Activated T-helper 17 cell treated with anti-CD3 and anti-CD28 coated beads, Interleukin-2, amount 50 U/mL, for 72 hours (primary cell): ENCODE measurements around the gene MMP24. TPM values are rescaled to one million over a fixed set of nuclear protein-coding genes. Genes with fewer than 3 reads are reported as not detected.
"Not testable (repeated sequence)": the region's sequence is repeated elsewhere in the genome, so short reads cannot be mapped to it uniquely, and the experiment has no call there.

Experiments
- ATAC-seq: fragments of 150-1000 bp; cut with Tn5 transposase; replicated peaks from 2 replicates; pipeline ENCODE4 v1.10.0; 2021; ENCODE audit warnings: mild to moderate bottlenecking, moderate library complexity
- H3K27ac Mint-ChIP-seq: one replicate; pipeline ENCODE4 v1.8.0; 2022; ENCODE audit warnings: mixed read lengths
- H3K27me3 Mint-ChIP-seq: one replicate; pipeline ENCODE4 v1.8.0; 2022; ENCODE audit warnings: mixed read lengths
- H3K36me3 Mint-ChIP-seq: one replicate; pipeline ENCODE4 v1.8.0; 2022; ENCODE audit warnings: low read depth, mild to moderate bottlenecking, mixed read lengths
- H3K4me1 Mint-ChIP-seq: one replicate; pipeline ENCODE4 v1.8.0; 2022; ENCODE audit warnings: mixed read lengths
- H3K4me3 Mint-ChIP-seq: one replicate; pipeline ENCODE4 v1.8.0; 2022; ENCODE audit warnings: mild to moderate bottlenecking, mixed read lengths
- H3K9me3 Mint-ChIP-seq: one replicate; pipeline ENCODE4 v1.8.0; 2022; ENCODE audit warnings: mixed read lengths
- total RNA-seq, 2 donors: library from RNA; stranded (reverse); gene quantifications; one replicate each; pipeline ENCODE4 v1.2.3, GENCODE V29; 2022

Gene MMP24
- total RNA-seq, 2 donors from 2014 or later = 0.04 TPM; not detected in 1

- Mint-ChIP-seq H3K36me3 (peaks cover 37% of the 10 kb centered on the region), H3K4me3 (no peak overlapping the region), H3K9me3 (no peaks in the 10 kb centered on the region), H3K27ac (no peak overlapping the region), H3K4me1 (no peaks in the 10 kb centered on the region), H3K27me3 (no peaks in the 10 kb centered on the region)
- ATAC-seq = no peak
These were observed 12.2 kb downstream of the MMP24 start for GRCh38 chr20:35238735-35239134.

DNA sequence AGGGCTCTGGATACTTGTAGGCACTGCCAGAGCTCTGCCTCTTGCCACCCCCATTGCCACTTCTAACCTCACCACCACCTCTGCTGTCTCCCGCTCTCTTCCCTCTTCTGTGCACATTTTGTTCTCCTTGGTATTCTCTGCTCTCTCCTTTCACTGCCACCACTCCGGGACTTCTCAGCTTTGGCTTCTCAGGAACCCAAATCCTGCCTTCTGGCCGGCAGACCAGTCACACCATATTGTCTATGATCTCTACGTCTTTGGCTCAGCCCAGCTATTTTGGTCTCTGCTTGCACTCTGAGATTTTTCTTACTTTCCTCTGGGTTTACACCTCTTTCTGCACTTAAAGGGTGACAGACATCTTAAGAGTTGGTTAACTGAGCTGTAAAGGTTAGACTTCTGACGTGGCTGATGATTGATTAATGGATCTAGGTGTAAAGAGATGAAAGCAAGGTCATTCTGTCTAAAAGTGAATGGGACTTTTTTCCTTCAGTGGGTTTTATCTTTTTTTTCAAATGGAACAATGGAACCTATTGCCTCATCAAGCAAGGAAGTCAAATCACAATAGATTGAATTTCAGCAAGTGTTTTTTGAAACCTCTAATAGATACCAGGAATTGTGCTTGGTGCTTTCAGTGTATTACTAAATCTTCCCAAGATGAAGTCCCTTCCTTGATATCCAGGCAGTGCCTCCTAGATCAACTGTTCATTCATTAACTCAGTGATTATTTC, 13.8 kb downstream of the MMP24 start:
- Mint-ChIP-seq H3K27me3 (no peaks in the 10 kb centered on the region), H3K4me3 (no peak overlapping the region), H3K4me1 (no peaks in the 10 kb centered on the region), H3K36me3 (peaks cover 22% of the 10 kb centered on the region), H3K27ac (no peak overlapping the region), H3K9me3 (no peaks in the 10 kb centered on the region)
- no peak for ATAC-seq

DNA sequence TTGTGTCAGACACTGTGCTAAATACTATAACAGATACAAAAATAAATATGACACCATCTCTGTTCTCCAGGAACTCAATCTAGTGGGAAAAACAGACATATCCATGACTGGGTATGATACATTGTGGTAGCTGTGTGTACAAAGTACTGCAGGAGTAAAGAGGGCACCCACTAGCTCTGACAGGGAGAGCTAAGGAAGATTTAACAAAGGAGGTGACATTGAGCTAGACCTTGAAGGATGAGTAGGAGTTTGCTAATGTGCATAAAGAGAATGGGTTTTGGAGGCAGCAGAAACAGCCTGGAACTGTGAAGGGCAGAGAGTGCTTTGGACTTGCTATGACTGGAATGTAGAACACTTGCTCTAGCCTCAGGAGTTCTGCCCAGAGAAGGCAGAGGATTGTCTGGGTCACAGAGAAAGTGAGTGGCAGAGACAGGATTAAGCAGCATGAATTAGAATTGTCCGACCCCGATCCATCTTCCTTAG, 14.4 kb downstream of the MMP24 start:
- Mint-ChIP-seq H3K4me1 (no peaks in the 10 kb centered on the region), H3K27ac (no peak overlapping the region), H3K36me3 (peaks cover 16% of the 10 kb centered on the region), H3K27me3 (no peaks in the 10 kb centered on the region), H3K9me3 (no peaks in the 10 kb centered on the region), H3K4me3 (no peak overlapping the region)
- ATAC-seq = no peak

- Mint-ChIP-seq H3K4me3 (no peak overlapping the region), H3K27ac (no peak overlapping the region), H3K36me3 (no peaks in the 10 kb centered on the region), H3K4me1 (peaks cover 4% of the 10 kb centered on the region), H3K9me3 (no peaks in the 10 kb centered on the region), H3K27me3 (no peaks in the 10 kb centered on the region)
- ATAC-seq = no peak
These were observed 16.8 kb downstream of the MMP24 start for GRCh38 chr20:35243317-35243716.

DNA sequence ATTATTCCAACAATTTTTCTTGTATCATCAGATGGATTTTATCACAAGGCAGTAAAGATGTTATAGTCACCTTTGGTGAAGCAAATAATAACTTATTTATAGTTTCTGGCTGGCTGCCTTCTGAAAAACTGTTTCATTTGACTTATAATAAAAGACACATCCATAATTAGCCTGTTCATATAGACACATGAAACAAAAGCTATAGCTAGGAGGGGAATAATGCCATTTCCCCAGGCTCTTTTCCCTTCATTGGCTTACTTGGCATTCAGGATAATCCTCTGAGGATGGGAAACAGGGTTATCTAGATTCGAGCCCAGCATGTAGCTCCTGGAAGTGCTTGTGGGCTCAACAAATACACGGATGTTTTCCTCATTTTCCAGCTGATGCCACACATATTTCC, 17.5 kb downstream of the MMP24 start:
- Mint-ChIP-seq H3K27ac (no peak overlapping the region), H3K4me1 (peaks cover 4% of the 10 kb centered on the region), H3K36me3 (no peaks in the 10 kb centered on the region), H3K27me3 (no peaks in the 10 kb centered on the region), H3K9me3 (no peaks in the 10 kb centered on the region), H3K4me3 (no peak overlapping the region)
- ATAC-seq = no peak

- peaks cover 8% of the 10 kb centered on the region for H3K4me1 Mint-ChIP-seq
- H3K9me3 Mint-ChIP-seq = no peaks in the 10 kb centered on the region
- no peak overlapping the region for H3K27ac Mint-ChIP-seq
- no peaks in the 10 kb centered on the region for H3K36me3 Mint-ChIP-seq
- H3K4me3 Mint-ChIP-seq = no peak overlapping the region
- H3K27me3 Mint-ChIP-seq = no peaks in the 10 kb centered on the region
- no peak for ATAC-seq
These were observed 20.2 kb downstream of the MMP24 start for GRCh38 chr20:35246723-35247122.

- H3K4me3 Mint-ChIP-seq = no peak overlapping the region
- no peaks in the 10 kb centered on the region for H3K36me3 Mint-ChIP-seq
- no peaks in the 10 kb centered on the region for H3K9me3 Mint-ChIP-seq
- no peak overlapping the region for H3K27ac Mint-ChIP-seq
- H3K27me3 Mint-ChIP-seq = no peaks in the 10 kb centered on the region
- ATAC-seq = no peak
- H3K4me1 Mint-ChIP-seq = peaks cover 17% of the 10 kb centered on the region
These were observed 22.4 kb downstream of the MMP24 start for GRCh38 chr20:35248641-35249475.

GRCh38 chr20:35251613-35251940, 25.1 kb downstream of the MMP24 start:
- H3K9me3 Mint-ChIP-seq = no peaks in the 10 kb centered on the region
- ATAC-seq = no peak
- H3K4me3 Mint-ChIP-seq = peak overlapping the region; percentile 46
- H3K27ac Mint-ChIP-seq = peak overlapping the region; percentile 88
- peaks cover 9% of the 10 kb centered on the region for H3K36me3 Mint-ChIP-seq
- H3K27me3 Mint-ChIP-seq = no peaks in the 10 kb centered on the region
- peaks cover 17% of the 10 kb centered on the region for H3K4me1 Mint-ChIP-seq

- Mint-ChIP-seq H3K4me3 (peak overlapping the region; percentile 46), H3K27ac (peak overlapping the region; percentile 88)
- ATAC-seq = peak; percentile 93
These were observed 25.6 kb downstream of the MMP24 start for GRCh38 chr20:35252037-35252461.

DNA sequence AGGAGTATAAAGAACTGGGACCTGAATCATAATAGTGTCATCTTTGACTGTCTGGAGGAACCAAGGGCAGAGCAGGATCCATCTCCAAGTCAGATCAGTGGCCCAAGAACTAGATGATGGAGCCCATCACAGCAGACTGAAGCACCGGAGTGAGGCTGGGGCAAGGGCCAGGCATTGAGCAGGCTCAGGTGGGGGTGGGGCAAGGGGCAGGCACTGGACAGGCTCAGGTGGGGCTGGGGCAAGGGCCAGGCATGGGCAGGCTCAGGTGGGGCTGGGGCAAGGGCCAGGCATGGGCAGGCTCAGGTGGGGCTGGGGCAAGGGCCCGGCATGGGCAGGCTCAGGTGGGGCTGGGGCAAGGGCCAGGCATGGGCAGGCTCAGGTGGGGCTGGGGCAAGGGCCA, 26.1 kb downstream of the MMP24 start:
- H3K4me3 Mint-ChIP-seq = peak overlapping the region; percentile 46
- peaks cover 13% of the 10 kb centered on the region for H3K36me3 Mint-ChIP-seq
- H3K4me1 Mint-ChIP-seq = peaks cover 13% of the 10 kb centered on the region
- ATAC-seq = peak; percentile 33
- not testable (repeated sequence) for H3K27me3 Mint-ChIP-seq, H3K9me3 Mint-ChIP-seq
- H3K27ac Mint-ChIP-seq = peak overlapping the region; percentile 88

More at GRCh38 chr20:35252037-35252461, 25.6 kb downstream of the MMP24 start:
- Mint-ChIP-seq H3K4me1 (peaks cover 17% of the 10 kb centered on the region), H3K9me3 (no peaks in the 10 kb centered on the region), H3K27me3 (no peaks in the 10 kb centered on the region), H3K36me3 (peaks cover 13% of the 10 kb centered on the region)

- no peaks in the 10 kb centered on the region for H3K9me3 Mint-ChIP-seq
- no peak overlapping the region for H3K4me3 Mint-ChIP-seq
- peaks cover 13% of the 10 kb centered on the region for H3K4me1 Mint-ChIP-seq
- no peaks in the 10 kb centered on the region for H3K27me3 Mint-ChIP-seq
- H3K36me3 Mint-ChIP-seq = peaks cover 13% of the 10 kb centered on the region
- H3K27ac Mint-ChIP-seq = no peak overlapping the region
- no peak for ATAC-seq
These were observed 26.5 kb downstream of the MMP24 start for GRCh38 chr20:35253010-35253409.

- no peaks in the 10 kb centered on the region for H3K9me3 Mint-ChIP-seq
- no peak for ATAC-seq
- no peak overlapping the region for H3K27ac Mint-ChIP-seq
- H3K4me3 Mint-ChIP-seq = no peak overlapping the region
- no peaks in the 10 kb centered on the region for H3K27me3 Mint-ChIP-seq
- H3K36me3 Mint-ChIP-seq = peaks cover 13% of the 10 kb centered on the region
- H3K4me1 Mint-ChIP-seq = peaks cover 13% of the 10 kb centered on the region
These were observed 28.0 kb downstream of the MMP24 start for GRCh38 chr20:35254448-35254999.

DNA sequence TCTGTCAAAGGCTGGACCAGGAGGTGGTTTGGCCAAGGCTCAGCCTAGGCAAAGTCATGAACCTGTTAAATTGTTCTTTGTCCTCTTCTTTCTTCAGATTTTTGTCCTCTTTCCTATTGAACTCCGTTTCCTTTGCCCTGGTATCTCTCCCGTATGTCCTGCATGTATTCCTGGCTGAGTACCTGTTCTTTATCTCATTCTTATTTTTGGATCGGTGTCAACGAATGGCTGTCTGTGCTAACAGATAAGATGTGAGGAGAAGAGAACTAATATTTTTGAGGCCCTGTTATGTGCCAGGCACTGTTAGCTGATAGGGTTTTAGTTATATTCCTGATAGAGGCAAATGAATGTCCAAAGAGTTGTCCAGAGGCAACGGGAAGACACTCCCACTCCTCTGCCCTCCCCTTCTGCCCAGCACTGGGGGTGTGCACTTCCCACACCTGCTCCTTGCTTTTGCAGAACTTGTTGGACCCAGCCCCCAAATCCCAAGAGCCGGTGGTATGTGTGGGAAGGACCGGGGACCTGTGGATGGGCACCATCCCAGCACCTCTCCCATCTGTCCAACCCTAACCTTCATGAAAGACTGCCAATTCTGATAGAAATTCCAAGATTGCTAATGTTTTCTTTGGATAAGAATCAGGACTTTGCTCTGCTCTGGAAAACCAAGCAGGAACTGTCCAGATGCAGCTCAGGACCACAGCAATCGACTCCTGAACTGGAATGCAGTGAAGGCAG, 30.9 kb downstream of the MMP24 start:
- Mint-ChIP-seq H3K36me3 (peaks cover 13% of the 10 kb centered on the region), H3K4me1 (peaks cover 2% of the 10 kb centered on the region), H3K9me3 (no peaks in the 10 kb centered on the region), H3K27me3 (no peaks in the 10 kb centered on the region), H3K27ac (no peak overlapping the region), H3K4me3 (no peak overlapping the region)
- ATAC-seq = no peak

DNA sequence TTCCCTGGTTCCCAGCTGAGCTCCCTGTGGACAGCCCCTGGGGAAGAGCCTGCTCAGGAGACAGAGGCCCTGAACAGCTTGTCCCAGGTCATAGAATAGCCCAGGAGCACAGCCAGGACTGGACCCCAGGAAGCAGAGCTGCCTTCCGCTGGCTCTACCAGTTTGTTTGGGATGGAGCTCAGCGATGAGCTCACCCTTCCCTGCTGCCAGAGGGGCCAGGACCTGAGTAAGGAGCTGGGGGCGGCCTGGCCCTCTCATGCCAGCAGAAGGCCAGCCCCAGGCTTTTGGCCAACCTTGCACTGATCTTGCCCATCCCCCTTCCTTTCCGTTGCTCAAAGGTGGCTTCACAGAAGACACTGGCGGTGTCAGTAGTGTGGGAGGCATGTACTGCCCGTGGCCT, 33.9 kb downstream of the MMP24 start:
- no peaks in the 10 kb centered on the region for H3K4me1 Mint-ChIP-seq
- H3K9me3 Mint-ChIP-seq = no peaks in the 10 kb centered on the region
- no peak for ATAC-seq
- no peak overlapping the region for H3K27ac Mint-ChIP-seq
- H3K4me3 Mint-ChIP-seq = no peak overlapping the region
- peaks cover 26% of the 10 kb centered on the region for H3K36me3 Mint-ChIP-seq
- no peaks in the 10 kb centered on the region for H3K27me3 Mint-ChIP-seq
